ENCODE results near the gene KCNK10.

Gene KCNK10

GRCh38 chr14:88146881-88147649 lies 176.0 kb downstream of the KCNK10 start:
- no peak overlapping the region for H2AFZ ChIP-seq (ENCODE audit: low read depth, low read length)
- no peak overlapping the region for H3K4me3 ChIP-seq (ENCODE audit: low read depth in 1 of 2, low read length in 2 of 2)
- H3K9ac ChIP-seq (ENCODE audit: low read depth, low read length): no peak overlapping the region
- no peak for DNase-seq
- H3K9me3 ChIP-seq (ENCODE audit: insufficient read depth, low read length, severe bottlenecking): peaks cover 7% of the 10 kb centered on the region
- H3K79me2 ChIP-seq (ENCODE audit: insufficient read depth, low read length): no peaks in the 10 kb centered on the region
- no peak overlapping the region for H3K27ac ChIP-seq (ENCODE audit: low read length)
- H4K20me1 ChIP-seq (ENCODE audit: insufficient read depth, low read length): no peaks in the 10 kb centered on the region
- ATAC-seq (ENCODE audit: insufficient read depth, low read depth): no peak
- H3K4me1 ChIP-seq (ENCODE audit: insufficient read depth, low read length): no peaks in the 10 kb centered on the region
- TF ChIP-seq CTCF (IDR thresholded peaks at IDR 0.05; ENCODE audit: borderline replicate concordance, extremely low read depth, low read length, poor library complexity, severe bottlenecking) (no peak), EZH2 (IDR thresholded peaks at IDR 0.05; ENCODE audit: borderline replicate concordance, low read depth, low read length, severe bottlenecking) (no peak)
- no peak overlapping the region for H3K4me2 ChIP-seq (ENCODE audit: insufficient read depth, low read length)
- H3K27me3 ChIP-seq (ENCODE audit: insufficient read depth, low read length, poor library complexity): no peaks in the 10 kb centered on the region
- H3K36me3 ChIP-seq (ENCODE audit: insufficient read depth, low read length): no peaks in the 10 kb centered on the region

- Histone ChIP-seq H2AFZ (ENCODE audit: low read depth, low read length) (no peak overlapping the region), H3K4me1 (ENCODE audit: insufficient read depth, low read length) (no peaks in the 10 kb centered on the region), H3K4me3 (ENCODE audit: low read depth in 1 of 2, low read length in 2 of 2) (no peak overlapping the region), H3K9ac (ENCODE audit: low read depth, low read length) (no peak overlapping the region), H3K79me2 (ENCODE audit: insufficient read depth, low read length) (no peaks in the 10 kb centered on the region), H3K4me2 (ENCODE audit: insufficient read depth, low read length) (no peak overlapping the region), H4K20me1 (ENCODE audit: insufficient read depth, low read length) (no peaks in the 10 kb centered on the region), H3K9me3 (ENCODE audit: insufficient read depth, low read length, severe bottlenecking) (peaks cover 7% of the 10 kb centered on the region), H3K27me3 (ENCODE audit: insufficient read depth, low read length, poor library complexity) (no peaks in the 10 kb centered on the region), H3K27ac (ENCODE audit: low read length) (no peak overlapping the region), H3K36me3 (ENCODE audit: insufficient read depth, low read length) (no peaks in the 10 kb centered on the region)
- no peak for DNase-seq
- no peak for TF ChIP-seq EZH2 (IDR thresholded peaks at IDR 0.05; ENCODE audit: borderline replicate concordance, low read depth, low read length, severe bottlenecking)
- ATAC-seq (ENCODE audit: insufficient read depth, low read depth): no peak
These were observed 179.3 kb downstream of the KCNK10 start for GRCh38 chr14:88143810-88144209.

- TF ChIP-seq CTCF (IDR thresholded peaks at IDR 0.05; ENCODE audit: borderline replicate concordance, extremely low read depth, low read length, poor library complexity, severe bottlenecking) (no peak), EZH2 (IDR thresholded peaks at IDR 0.05; ENCODE audit: borderline replicate concordance, low read depth, low read length, severe bottlenecking) (no peak)
- DNase-seq (no peak), ATAC-seq (ENCODE audit: insufficient read depth, low read depth) (no peak)
- Histone ChIP-seq H3K27me3 (ENCODE audit: insufficient read depth, low read length, poor library complexity) (no peaks in the 10 kb centered on the region), H2AFZ (ENCODE audit: low read depth, low read length) (no peak overlapping the region), H4K20me1 (ENCODE audit: insufficient read depth, low read length) (no peaks in the 10 kb centered on the region), H3K4me2 (ENCODE audit: insufficient read depth, low read length) (no peak overlapping the region), H3K36me3 (ENCODE audit: insufficient read depth, low read length) (no peaks in the 10 kb centered on the region), H3K27ac (ENCODE audit: low read length) (no peak overlapping the region), H3K79me2 (ENCODE audit: insufficient read depth, low read length) (no peaks in the 10 kb centered on the region), H3K4me1 (ENCODE audit: insufficient read depth, low read length) (no peaks in the 10 kb centered on the region), H3K9me3 (ENCODE audit: insufficient read depth, low read length, severe bottlenecking) (peaks cover 7% of the 10 kb centered on the region), H3K4me3 (ENCODE audit: low read depth in 1 of 2, low read length in 2 of 2) (no peak overlapping the region), H3K9ac (ENCODE audit: low read depth, low read length) (no peak overlapping the region)
These were observed 180.1 kb downstream of the KCNK10 start for GRCh38 chr14:88142997-88143396.

- H3K4me2 ChIP-seq (ENCODE audit: insufficient read depth, low read length): no peak overlapping the region
- H3K4me1 ChIP-seq (ENCODE audit: insufficient read depth, low read length): no peaks in the 10 kb centered on the region
- no peaks in the 10 kb centered on the region for H3K36me3 ChIP-seq (ENCODE audit: insufficient read depth, low read length)
- H3K4me3 ChIP-seq (ENCODE audit: low read depth in 1 of 2, low read length in 2 of 2): no peak overlapping the region
- no peaks in the 10 kb centered on the region for H3K79me2 ChIP-seq (ENCODE audit: insufficient read depth, low read length)
- no peak overlapping the region for H2AFZ ChIP-seq (ENCODE audit: low read depth, low read length)
- no peaks in the 10 kb centered on the region for H4K20me1 ChIP-seq (ENCODE audit: insufficient read depth, low read length)
- no peak overlapping the region for H3K27ac ChIP-seq (ENCODE audit: low read length)
- H3K27me3 ChIP-seq (ENCODE audit: insufficient read depth, low read length, poor library complexity): no peaks in the 10 kb centered on the region
- H3K9ac ChIP-seq (ENCODE audit: low read depth, low read length): no peak overlapping the region
- H3K9me3 ChIP-seq (ENCODE audit: insufficient read depth, low read length, severe bottlenecking): no peaks in the 10 kb centered on the region
- ATAC-seq (ENCODE audit: insufficient read depth, low read depth) (no peak), DNase-seq (no peak)
- TF ChIP-seq EZH2 (IDR thresholded peaks at IDR 0.05; ENCODE audit: borderline replicate concordance, low read depth, low read length, severe bottlenecking) (no peak), CTCF (IDR thresholded peaks at IDR 0.05; ENCODE audit: borderline replicate concordance, extremely low read depth, low read length, poor library complexity, severe bottlenecking) (no peak)
These were observed 182.2 kb downstream of the KCNK10 start for GRCh38 chr14:88140874-88141273.

Data from DND-41 (cell line).